HPDE6-E6E7 (cell line): ENCODE data around the gene MAGI2.
"Not testable (repeated sequence)": the region's sequence is repeated elsewhere in the genome, so short reads cannot be mapped to it uniquely, and the experiment has no call there.

ENCODE experiments used
- DNase-seq: peaks from one replicate; pipeline ENCODE4 v3.0.0; 2011; ENCODE audit warnings: missing footprints; ENCODE audit errors: extremely low spot score

The MAGI2 gene

DNA sequence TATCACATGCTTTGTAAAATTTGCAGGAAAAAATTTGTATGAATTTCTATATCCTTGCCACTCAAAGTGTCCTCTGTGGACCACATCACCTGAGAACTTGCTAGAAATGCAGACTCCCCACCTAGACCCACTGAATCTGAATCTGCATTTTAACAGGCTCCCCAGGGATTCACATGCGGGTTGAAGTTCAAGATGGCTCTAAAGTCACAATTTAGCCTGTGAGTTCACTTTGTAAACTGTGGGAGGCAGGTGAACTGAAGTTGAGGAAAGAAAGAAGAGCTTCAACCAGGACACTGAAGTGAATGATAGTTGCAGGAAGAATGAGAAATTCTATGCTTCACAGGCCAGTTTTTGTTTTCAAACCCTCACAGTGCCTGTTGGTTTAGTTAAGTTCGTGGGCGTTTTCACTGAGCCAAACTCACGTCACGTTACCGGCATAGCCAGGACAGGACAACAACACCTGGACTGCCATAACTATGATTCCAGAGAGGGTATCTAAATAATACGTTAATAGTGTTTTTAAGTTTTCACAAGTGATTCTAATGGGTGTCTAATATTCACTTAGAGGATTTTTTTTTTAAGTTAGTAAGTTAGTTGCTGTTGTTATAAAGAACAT is 1414.9 kb downstream of the MAGI2 start:
- DNase-seq, result no peak

GRCh38 chr7:78037603-78038002 is 1415.9 kb downstream of the MAGI2 start:
- DNase-seq, result no peak

- DNase-seq, result no peak
These were observed 1420.1 kb downstream of the MAGI2 start for GRCh38 chr7:78033410-78033809.

DNA sequence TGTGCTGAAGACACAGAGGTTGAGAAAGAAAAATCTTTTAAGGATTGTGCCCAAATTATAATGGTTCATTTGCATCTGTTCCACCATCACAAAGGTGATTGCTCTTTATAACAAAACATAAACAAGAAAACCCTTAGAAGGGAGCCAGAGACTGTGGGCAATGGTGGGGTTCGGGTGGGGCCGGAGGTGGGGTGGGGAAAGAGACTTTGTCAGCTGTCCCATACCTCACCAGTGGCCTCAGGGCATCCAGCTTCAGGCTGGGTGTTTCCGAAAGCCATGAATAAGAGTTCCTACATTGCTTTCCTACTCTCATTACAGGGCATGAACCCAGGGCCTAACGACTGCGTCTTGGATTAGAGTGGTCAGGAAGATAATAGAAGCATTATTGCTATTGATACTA is 1427.0 kb downstream of the MAGI2 start:
- no peak for DNase-seq

DNA sequence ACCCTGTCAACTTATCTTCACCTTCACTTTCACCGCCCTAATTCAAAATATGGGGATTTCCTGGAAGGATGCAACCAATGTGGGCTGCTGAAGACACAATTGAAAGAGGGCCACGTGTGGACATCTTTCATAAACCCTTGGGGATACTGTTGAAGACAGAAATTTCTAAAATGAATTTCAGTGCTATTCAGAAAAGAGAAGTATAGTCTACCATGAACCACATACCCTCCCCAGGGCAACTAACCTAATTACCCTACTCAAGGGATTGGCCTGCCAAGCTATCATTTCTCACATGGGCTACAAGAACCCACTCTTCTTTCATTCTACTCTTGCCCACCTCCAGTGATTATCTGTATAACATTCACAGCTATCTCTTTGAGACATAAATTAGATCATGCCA is 1428.9 kb downstream of the MAGI2 start:
- DNase-seq, result no peak

- no peak for DNase-seq
These were observed 1430.3 kb downstream of the MAGI2 start for GRCh38 chr7:78023191-78023590.

- no peak for DNase-seq
These were observed 1431.3 kb downstream of the MAGI2 start for GRCh38 chr7:78022165-78022564.

DNA sequence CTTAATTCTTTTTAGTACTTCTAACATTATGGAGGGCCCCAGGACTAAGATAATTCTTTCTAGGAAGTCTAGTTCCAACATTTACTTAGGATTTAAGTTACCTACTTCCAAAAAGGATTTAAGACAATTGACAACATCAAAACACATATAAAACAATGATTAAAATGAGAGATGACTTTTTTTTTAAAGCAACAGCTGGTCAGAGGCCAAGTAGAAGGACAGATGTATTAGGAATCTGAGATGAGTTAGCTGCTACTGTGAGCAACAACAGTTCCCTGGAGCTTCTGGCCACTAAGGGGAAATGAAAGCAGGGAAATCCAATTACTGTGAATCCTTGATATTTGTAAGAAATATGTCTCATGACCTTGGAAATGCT is 1432.6 kb downstream of the MAGI2 start:
- no peak for DNase-seq

- peak; percentile 69 for DNase-seq
These were observed 1433.2 kb downstream of the MAGI2 start for GRCh38 chr7:78020136-78020873.

GRCh38 chr7:78019447-78020135 is 1433.9 kb downstream of the MAGI2 start:
- DNase-seq, result peak; percentile 69

- no peak for DNase-seq
These were observed 1434.6 kb downstream of the MAGI2 start for GRCh38 chr7:78018641-78019446.

DNA sequence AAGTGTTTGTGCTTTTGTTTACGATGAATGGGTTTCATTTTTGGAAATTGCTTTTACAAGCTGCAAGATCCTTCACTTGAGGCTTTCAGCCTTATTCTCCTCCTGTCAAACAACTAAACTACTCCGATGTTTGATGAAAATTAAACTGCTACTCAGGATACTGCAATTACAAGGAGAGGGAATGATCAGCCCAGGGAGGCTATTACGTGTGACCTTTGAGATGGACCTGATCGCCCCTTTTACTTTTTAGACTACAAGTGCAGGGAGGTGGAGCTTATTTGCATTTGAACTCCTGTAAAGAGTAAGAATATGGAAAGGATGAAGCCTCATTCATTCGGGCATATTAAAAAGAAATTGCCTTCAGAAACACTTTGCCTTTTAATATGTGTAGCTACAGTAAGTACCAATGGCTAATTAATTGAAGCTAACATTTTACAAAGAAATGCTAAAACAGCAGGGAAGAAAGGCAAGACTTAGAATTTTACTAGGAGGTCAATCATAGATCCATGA is 1435.8 kb downstream of the MAGI2 start:
- no peak for DNase-seq

DNA sequence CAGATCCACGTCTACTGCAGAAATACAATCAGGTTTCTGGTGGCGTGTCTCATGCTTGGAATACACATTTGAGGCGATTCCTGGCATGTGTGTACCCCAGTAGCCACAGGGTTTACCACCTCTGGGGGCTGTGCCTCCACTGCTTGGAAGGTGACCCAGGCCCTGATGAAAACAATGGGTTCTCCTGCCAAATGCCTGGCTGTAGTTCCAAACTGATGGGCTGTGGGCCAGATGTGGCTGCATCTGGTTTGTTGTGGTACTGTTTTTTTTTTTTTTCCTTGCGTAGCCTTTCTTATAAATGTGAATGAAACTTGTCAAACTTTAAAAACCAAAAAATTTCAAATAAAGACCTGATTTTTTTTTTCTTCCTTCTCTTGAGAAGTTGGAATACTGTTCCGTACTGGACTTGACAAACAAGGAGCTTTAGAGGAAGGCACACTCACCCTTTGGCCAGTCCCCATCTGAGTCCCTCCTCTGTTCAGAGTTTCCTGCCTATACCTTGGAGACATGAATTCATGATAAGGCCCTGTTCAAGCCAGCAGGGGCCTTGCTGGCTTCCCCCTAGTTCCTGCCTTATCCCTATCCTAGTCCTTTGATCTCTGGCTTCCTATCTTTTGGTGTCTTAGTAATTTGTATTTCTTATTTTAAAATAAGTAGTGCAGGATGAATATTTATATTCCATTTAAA is 1437.8 kb downstream of the MAGI2 start:
- DNase-seq, result no peak

DNA sequence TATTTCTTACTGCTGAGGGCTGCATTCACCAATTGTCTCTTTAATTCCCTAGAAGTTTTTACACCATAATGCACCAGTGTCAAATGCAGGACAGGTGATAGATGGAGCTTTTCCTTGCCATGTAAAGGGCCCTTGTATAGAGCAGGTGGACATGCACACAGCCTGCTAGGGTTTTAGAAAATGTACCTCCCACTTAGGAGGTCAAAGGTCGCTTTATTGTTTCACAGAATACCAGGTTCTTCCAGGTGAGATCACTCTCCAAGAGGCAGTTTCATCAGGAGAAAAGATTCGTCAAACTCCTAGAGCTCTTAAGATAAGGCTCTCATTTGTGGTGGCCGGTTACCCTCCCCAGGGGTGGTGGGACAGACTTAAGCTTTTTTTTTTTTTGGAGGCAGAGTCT is 1439.1 kb downstream of the MAGI2 start:
- DNase-seq, result no peak

GRCh38 chr7:78013386-78013785 is 1440.1 kb downstream of the MAGI2 start:
- DNase-seq, result no peak

- DNase-seq, result no peak
These were observed 1441.8 kb downstream of the MAGI2 start for GRCh38 chr7:78011642-78012041.

GRCh38 chr7:78007231-78007630 is 1446.2 kb downstream of the MAGI2 start:
- no peak for DNase-seq

- no peak for DNase-seq
These were observed 1447.3 kb downstream of the MAGI2 start for GRCh38 chr7:78006063-78006755.

DNA sequence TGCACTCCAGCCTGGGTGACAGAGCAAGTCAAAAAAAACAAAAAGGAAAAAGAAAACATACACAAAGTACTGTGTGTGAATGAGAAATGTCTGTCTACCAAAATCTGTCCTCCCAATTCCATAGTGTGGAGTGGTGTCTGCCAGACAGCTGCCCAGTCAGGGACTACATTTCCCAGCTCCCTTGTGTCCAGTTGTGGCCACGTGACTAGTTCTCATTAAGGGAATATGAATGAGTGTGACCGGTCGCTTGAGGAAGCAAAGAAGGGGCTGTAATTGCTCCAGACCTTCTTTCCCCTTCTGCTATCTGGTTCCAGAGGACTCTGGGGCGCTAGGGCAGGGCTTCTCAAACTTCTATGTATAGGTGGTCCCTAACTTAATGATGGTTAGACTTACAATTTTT is 1450.8 kb downstream of the MAGI2 start:
- DNase-seq, result no peak

GRCh38 chr7:78002021-78002420 is 1451.4 kb downstream of the MAGI2 start:
- no peak for DNase-seq

- DNase-seq, result not testable (repeated sequence)
These were observed 1454.3 kb downstream of the MAGI2 start for GRCh38 chr7:77999168-77999567.
